HG02588 (cell line): ENCODE results near the gene TMEM63A.
"Not testable (repeated sequence)": the region's sequence is repeated elsewhere in the genome, so short reads cannot be mapped to it uniquely, and the experiment has no call there.

Experiments used
- ATAC-seq: cut with Tn5 transposase; IDR thresholded peaks from one replicate; pipeline ENCODE4 v1.9.1; 2021; ENCODE audit warnings: mild to moderate bottlenecking, moderate library complexity; ENCODE audit not compliant: unreplicated experiment

Gene TMEM63A

DNA sequence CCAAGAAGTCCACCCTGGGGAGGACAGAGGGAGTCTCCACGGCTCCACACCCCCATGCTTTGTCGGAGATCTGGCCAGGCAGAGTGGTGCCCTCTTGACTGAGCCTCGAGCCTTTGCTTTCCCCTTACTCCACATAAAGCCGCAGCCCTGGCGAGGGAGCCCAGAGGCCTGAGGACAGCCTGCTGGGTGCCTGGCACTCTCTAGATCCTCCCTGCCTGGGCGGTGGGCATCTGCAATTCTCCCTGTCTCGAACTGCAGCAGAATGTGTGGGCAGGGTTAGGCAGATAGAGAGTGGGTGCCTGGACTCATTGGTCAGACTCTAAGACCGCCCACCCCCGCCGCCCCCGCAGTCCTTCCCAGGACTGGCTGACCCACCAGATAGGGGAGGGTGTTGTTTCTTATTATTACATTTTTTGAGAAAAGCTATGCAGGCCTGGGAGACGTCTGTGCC lies 58.3 kb downstream of the TMEM63A start:
- ATAC-seq, result no peak

DNA sequence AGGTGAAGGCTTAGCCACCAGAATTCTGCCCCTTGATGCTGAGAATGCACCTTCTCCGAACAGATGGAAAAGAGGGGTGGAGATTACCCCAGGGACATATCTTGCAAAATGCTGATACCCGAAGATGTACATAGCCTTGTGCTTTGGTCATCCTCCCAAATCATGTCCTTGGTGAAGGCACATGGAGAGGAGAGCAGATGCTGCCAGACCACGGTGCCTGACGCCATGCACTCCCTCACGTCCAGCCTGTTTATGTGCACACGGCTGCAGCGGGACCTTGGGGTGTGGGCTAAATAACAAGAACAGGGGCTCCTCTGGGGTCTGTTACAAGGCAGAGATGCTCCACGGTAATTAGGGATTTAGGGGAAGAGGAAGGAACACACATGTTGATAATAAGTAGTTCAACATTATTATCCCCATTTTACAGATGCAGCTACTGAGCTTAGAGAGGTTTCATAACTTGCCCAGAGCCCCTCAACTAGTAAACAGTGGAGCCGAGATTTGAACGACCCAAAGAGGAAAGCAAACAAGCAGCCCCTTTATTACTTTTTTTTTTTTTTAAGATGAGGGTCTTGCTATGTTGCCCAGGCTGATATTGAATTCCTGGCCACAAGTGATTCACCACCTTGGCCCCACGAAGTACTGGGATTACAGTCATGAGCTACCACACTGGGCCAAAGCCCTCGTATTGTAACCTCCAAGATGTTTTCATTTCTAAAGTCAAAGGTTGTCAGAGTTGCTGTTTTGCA lies 59.4 kb downstream of the TMEM63A start:
- no peak for ATAC-seq

DNA sequence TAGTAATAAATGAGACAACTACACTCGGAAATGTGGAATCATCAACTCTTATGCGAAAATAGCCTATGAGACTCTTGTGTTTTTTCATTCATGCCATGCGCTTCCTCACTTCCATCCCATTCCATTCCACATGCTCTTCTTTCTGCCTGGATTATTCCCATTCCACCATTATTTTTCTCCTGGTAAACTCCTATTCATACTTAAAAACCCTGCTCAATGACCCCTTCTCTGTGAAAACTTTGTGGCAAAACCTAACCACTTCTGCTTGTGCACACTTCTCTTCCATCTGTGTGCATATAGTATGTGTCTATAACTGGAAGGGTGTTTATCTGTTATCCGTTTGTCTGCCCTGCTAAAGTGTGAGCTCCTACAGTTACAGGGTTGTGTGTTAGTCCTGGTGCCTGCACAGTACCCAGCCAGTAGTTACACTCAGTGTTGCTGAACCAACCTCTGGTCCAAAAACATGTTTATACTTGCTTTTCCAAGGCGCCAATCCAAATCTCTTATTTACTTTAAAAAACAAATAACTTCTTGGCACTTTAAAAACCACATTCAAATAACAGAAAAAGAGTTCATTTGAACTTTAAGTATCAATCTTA lies 61.6 kb downstream of the TMEM63A start:
- no peak for ATAC-seq

DNA sequence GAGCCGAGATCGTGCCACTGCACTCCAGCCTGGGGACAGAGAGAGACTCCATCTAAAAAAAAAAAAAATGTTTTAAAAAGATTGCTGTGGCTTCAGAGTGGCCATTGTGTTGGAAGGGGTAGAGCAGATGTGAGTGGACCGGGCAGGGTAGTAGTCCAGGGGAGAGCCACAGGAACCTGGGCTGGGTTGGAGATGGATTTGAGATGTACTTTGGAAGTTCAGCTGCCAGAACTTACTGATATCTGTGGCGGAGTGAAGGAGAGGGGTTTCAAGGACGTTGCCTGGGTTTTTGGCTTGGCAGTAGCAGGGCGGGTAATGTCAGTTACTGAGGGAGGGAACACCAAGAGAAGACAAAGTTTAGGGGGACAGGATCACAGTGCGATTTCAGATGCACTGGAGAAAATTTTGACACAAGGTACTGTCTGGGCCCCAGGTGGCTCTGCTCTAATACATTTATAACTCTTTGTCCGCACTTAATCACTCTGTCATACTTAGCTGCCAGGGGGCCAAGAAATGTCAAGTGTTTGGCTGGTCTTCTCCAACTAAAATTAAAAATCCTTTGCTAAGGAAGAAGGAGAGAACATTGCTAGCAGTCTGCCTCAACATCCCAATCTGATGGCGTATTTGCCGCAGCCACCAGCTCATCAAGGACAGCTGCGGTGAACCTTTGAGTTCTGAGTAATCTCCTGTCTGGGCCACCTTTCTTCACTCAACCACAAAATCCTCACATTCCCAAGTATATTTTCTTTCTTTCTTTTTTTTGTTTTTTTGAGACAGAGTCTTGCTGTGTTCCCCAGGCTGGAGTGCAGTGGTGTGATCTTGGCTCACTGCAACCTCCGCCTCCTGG lies 62.6 kb downstream of the TMEM63A start:
- ATAC-seq, result no peak

DNA sequence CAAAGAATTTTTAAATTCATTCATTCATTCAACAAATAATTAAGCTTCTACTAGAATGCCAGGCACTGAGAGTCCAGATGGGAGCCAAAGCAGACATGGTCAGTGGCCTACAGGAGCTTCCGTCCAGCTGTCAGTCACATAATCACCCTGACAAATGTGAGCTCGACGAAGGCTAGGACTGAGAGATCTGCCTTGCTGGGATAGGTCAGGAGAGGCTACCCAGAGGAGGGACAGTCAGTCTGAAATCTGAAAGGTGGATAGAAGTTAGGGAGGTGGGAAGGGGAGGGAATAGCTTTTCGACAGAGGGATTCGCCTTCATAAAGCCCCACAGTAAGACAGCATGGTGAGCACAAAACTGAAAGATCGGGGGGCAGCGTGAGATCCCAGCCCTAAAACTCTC lies 64.0 kb downstream of the TMEM63A start:
- no peak for ATAC-seq

DNA sequence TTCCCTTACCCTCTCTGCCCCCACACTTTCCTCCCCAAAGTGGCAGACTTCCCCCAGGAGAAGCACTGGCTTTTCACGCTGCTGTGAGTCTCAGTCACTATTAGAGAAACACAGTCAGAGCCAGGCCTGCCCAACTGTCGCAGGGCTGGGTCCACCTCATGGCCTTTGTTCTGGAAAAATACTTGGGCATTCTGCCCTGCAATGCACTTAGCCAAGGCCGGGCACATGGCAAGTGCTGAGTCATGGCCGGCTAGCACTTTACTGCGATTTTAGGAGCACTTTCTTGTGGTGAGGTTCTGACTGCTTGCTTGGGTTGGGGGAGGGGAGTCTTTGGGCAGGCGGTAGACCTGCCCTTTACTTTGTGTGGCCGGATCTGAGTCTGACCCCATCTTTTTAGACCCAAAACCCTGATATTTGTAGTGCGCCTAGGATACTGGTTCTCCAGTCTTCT lies 64.5 kb downstream of the TMEM63A start:
- ATAC-seq, result no peak

DNA sequence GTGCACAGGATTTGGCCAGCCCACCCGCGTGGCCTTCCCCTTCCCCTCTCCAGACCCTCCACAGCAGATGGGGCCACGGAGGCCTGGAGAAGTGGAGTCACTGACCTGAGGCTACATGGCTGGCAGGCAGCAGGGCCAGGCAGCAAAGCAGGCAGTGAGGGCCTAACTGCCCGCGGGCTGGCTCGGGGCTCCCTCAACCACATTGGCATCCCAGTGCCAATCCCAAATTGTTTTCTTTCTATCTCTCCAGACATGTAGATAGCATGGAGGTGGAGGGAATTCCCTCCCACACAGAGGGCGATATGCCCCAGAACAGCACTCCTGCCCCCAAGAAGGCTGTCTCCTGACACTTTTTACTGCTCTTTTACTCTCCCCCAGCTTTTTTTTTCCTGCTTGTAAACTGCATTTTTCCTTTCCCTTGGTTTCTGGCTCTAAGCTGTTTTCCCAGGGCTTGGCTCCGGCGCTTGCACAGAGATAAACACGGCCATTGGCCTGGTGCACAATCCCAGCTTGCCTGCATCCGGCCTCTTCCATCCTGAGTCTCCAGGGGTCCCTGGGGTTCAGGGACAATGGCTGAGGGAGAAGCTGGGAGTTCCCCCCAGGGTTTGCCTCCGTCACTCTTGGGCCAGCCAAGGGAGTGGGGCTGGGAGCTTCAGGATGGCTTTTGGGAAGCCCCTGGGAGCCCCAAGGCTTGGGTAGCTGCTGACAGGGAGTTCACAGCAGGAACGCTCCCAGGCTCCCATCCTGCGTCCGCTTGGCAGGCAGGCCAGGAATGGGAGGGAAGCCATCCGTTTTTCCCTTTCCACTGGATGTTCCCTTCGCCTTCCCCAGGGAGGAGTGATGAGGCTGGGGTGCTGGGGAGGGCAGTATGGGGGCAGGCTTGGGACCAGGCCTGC lies 65.3 kb downstream of the TMEM63A start:
- ATAC-seq, result no peak

DNA sequence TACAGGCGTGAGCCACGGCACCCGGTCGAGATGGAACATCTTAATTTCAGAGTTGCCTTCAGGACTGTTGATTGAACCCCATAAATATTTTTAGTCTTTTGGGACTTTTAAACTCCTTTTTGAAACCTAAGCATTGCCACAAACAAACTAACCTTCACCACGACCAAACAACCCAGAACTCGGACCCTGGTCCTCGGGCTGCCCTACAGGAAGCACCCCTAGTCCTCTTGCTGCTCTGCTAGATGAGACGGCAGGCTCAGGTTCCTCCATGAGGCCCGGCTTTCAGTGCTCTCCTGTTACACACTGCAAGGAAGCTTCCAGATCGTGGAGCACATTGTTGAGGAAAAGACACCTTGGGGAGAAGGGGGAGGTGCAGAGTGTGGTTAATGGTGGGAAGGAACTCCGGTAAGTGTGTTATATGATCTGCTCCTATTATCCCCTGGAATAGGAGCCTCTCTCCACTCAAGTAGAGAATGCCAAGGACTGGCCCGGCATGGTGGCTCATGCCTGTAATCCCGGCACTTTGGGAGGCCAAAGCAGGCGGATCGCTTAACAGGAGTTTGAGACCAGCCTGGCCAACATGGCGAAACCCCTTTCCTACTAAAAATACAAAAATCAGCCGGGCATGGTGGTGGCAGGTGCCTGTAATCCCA lies 66.5 kb downstream of the TMEM63A start:
- ATAC-seq, result no peak

DNA sequence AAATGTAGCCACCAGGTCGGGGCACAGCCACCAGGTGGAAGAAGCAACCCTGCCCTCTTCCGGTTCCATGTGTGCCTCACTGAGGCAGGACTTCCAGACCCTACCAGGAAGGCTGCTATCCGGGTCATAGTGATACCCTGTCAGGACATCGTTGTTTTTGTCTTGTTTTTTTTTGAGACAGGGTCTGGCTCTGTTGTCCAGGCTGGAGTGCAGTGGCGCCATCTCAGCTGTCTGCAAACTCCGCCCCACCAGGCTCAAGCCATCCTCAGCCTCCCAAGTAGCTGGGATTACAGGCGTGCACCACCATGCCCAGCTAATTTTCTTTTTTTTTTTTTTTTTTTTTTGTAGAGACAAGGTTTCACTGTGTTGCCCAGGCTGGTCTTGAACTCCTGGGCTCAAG lies 67.1 kb downstream of the TMEM63A start:
- not testable (repeated sequence) for ATAC-seq

DNA sequence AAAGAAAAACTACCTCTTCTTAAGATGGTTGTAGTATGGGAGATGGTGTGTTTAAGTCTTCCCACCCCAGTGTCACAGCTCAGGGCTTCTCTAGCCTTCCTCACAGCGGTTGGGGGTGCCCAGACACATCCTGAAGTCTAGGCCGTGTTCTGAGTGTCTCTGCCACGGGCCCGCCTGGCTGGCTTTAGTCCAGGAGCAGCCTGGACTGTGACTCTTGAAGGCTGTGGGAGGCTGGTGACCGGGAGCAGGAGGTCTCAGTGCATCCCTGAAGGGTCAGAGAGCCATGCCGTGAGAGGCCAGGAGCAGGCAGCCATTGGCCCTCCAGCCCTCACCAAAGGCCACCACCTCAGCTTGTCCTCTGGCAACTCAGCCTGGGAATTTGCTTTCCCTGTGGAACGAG lies 67.8 kb downstream of the TMEM63A start:
- ATAC-seq, result no peak

DNA sequence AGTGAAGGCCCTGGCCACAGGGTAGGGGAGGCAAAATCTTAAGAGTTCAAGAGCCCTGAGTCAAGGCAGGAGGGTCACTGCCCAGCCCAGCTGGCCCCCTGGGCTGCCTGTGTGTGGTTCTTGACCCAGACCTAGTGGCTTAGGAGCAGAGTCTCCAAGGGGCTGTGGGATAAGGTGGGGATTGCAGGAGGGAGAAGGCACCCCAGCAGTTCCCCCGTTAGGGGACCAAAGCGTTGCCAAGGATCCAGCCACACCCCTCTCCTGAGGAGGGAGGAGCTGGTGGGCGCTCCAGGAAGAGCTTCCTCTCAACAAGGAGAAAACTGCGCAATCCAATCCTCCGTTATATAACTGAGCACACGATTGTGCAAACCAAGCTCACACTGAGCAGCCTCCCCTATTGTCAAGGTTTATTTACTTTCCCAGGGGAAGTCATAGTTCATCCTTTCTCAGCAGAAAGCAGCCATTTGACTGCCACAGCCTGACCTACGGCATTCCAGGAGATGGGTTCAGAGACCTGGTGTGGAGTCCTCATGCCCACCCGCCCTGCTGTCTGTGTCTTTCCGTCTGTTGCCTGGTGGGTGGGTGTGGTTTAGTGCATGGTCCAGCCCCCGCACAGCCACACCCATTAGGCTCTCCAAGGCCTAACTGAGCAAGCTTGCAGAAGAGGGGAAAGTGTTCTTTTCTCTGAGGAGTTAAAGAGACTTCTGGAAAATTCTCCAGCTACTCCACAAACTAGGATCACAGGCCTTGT lies 68.8 kb downstream of the TMEM63A start:
- ATAC-seq, result no peak

DNA sequence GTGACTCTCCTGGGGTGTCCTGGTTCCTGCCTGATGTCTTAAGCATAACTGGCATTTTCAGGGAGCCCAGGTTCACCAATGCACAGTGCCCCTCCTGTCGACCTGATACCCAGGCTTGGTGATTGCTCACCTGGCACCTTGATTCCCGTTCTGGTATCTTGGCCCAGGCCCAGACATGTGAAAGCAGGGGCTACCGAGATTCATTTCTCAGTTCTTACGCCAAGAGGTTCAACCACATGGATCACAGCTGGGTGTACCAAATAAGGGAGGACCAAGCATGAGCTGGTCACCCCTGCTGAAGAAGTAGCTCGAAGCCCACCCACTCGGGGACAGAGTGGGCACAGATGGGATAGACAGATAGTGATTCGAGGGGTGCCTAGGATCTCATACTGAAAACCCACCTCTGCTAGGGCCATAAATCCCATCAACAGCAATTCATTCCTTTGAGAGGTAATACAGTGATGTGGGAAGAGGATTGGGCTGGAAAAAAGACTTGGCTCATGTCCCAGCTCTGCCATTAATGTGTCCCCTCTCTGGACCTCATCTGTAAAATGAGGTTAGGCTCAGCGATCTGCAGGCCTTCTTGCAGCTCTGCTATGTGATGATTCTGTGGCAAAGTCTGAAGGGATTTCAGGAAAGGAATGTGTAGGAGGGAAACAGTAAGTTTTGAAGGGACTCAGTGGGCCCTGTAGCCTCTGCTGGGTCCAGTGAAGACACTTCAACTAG lies 69.5 kb downstream of the TMEM63A start:
- no peak for ATAC-seq

DNA sequence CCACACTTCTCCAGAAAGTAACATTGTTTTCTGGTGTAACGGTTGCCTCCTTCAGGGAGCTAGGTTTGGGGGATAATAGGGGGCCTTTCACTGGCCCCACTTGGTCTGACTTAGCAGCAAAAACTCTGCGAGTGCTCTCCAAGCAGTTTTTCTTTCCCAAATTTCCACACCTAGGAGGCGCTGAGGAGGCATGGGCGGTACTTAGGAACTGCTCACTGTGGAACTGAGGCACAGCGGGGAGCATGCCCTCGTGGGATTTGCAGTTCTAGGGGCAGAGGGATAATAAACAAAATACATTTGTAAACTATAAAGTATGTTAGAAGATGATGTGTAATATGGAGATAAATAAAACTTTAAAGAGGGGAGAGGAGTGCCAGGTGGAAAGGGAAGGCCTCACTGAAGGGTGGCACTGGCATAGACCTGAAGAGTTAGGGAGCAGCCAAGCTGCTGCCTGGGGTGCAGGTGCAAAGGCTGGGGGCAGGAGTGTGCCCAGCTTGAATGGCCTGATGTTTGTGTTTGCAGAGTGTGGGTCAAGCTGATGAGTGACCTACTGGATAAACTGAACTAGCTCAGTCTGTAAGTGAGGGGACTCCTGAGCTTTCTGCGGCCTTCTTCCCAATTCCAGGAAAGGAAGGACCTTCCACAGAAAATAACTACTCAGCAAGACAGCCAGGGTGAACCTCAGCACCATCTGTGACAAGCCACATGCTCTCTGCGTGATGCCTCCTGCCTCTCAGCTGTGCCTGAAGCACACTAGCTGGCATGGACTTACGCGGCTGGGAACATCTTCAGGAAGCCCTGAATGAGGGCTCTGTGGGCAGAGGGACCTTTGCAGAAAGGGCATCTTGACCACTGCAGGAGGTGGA lies 70.3 kb downstream of the TMEM63A start:
- no peak for ATAC-seq

DNA sequence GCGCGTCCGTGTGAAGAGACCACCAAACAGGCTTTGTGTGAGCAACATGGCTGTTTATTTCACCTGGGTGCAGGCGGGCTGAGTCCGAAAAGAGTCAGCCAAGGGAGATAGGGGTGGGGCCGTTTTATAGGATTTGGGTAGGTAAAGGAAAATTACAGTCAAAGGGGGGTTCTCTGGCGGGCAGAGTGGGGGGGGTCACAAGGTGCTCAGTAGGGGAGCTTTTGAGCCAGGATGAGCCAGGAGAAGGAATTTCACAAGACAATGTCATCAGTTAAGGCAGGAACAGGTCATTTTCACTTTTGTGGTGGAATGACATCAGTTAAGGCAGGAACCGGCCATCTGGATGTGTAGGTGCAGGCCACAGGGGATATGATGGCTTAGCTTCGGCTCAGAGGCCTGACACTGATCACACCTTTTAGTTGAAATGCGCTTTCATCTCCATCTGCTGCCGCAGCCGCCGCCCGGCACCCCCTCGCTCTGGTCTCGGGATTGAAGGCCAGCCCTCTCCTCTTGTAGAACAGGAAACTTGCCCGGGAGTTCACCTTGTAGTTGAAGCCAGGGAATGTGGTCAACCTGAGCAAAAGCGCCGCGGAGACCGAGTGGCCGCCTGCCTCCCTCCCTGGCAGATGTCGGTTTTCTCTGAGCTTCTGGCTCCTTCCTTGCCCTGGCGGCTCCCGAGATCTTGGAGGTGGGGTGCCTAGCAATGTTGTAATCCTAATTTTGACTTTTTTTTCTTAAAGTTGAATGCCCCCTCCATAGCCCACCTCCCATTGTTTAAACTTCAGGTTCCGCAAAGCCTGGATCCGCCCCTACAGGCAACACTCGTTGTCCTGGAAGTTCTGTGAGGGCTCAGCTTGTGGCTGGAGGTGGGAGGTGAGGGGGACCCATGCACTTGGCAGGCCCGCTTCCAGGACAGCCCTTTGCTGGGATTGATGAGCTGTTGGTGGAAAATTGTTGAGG lies 71.3 kb downstream of the TMEM63A start:
- ATAC-seq, result not testable (repeated sequence)

DNA sequence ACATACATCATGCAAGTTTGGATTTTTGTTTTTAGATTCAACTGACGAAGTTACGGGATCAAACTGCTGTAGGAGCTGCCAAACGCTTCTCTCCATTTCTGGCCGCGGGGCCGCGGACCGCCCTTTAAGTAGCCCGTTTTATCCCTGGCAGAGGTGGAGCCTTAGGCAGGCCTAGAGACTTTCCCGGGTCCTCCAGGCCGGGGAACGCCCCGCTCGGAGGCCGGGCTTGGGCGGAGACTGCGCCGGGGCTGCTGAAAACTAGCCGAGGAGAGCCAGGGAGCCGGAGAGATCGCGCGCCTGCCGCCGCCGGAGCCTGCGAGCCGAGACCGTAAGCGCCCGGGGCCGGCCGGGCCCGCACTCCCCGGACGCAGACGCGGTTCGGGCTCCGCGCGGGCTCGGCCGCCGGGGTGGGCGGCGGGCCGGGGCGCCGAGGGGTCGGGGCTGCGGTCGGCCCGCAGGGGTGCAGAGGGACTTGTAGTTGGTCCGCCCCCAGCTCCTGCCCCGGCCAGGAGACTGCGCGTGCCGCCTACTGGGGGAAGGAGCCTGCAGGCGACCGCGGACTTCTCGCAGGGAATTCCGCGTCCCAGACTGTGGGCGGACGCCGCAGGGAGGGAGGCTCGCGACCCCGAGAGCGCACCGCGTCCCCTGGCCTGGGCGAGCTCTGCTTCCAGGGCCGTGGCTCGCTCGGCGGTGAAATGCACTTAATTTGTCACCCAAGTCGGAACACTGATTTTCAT lies 72.2 kb downstream of the TMEM63A start, which contains the start of gene EPHX1:
Gene EPHX1 (plus strand): TSS at position 283 of the 737 bp plus-strand sequence. CDS start 18,606 bp downstream, outside the sequence.
- ATAC-seq, result peak; percentile 97

DNA sequence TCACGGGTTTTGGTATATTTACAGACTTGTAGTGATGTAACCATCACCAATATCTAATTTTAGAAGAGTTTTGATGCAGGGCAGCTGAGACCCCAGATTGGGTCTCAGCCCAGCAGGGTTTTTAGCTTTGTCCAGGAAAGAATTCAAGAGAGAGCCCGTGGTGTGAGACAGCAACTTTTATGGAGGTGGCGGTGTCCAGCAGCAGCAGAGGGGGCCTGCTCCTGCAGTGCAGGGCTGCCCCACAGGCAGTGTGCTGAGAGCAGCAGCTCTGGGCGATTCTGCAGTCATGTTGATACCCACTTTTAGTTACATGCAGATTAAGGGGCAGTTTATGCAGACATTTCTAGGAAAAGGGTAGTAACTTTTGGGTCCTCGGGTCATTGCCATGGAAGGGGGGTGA lies 74.0 kb downstream of the TMEM63A start:
- no peak for ATAC-seq
